GM19467 (cell line): Measurements from ENCODE around the gene NGB.
"Not testable (repeated sequence)": the region's sequence is repeated elsewhere in the genome, so short reads cannot be mapped to it uniquely, and the experiment has no call there.

Experiments
- ATAC-seq: cut with Tn5 transposase; IDR thresholded peaks from one replicate; pipeline ENCODE4 v1.9.1; 2021; ENCODE audit warnings: mild to moderate bottlenecking, moderate library complexity; ENCODE audit not compliant: unreplicated experiment

NGB gene

GRCh38 chr14:77296906-77297305 lies 25.9 kb upstream of the NGB start:
- no peak for ATAC-seq

GRCh38 chr14:77296155-77296554 lies 25.1 kb upstream of the NGB start:
- ATAC-seq, result no peak

GRCh38 chr14:77290705-77291104 lies 19.7 kb upstream of the NGB start:
- no peak for ATAC-seq

GRCh38 chr14:77286576-77286975 lies 15.6 kb upstream of the NGB start:
- ATAC-seq, result no peak

GRCh38 chr14:77284466-77284865 lies 13.5 kb upstream of the NGB start:
- no peak for ATAC-seq

- no peak for ATAC-seq
Observed at GRCh38 chr14:77284066-77284465, 13.1 kb upstream of the NGB start.

GRCh38 chr14:77281852-77282410 lies 10.9 kb upstream of the NGB start:
- ATAC-seq, result no peak

- not testable (repeated sequence) for ATAC-seq
Observed at GRCh38 chr14:77280921-77281320, 9.9 kb upstream of the NGB start.

- no peak for ATAC-seq
Observed at GRCh38 chr14:77279719-77280118, 8.7 kb upstream of the NGB start.

- no peak for ATAC-seq
Observed at GRCh38 chr14:77278461-77279230, 7.6 kb upstream of the NGB start.

GRCh38 chr14:77276959-77277358 lies 6.0 kb upstream of the NGB start:
- ATAC-seq, result no peak

- ATAC-seq, result no peak
Observed at GRCh38 chr14:77276295-77276935, 5.4 kb upstream of the NGB start.

GRCh38 chr14:77275601-77276017 lies 4.6 kb upstream of the NGB start:
- ATAC-seq, result no peak

- ATAC-seq, result no peak
Observed at GRCh38 chr14:77275041-77275580, 4.1 kb upstream of the NGB start.

GRCh38 chr14:77273796-77274195 lies 2.8 kb upstream of the NGB start:
- no peak for ATAC-seq

- ATAC-seq, result no peak
Observed at GRCh38 chr14:77272261-77272660, 1.3 kb upstream of the NGB start.

GRCh38 chr14:77270361-77271112 lies 469 bp downstream of the NGB start:
- ATAC-seq, result no peak

GRCh38 chr14:77268989-77269600 lies 1.9 kb downstream of the NGB start:
- no peak for ATAC-seq

GRCh38 chr14:77267937-77268699 lies 2.9 kb downstream of the NGB start:
- no peak for ATAC-seq

GRCh38 chr14:77266336-77266735 lies 4.7 kb downstream of the NGB start:
- ATAC-seq, result no peak
